ENCODE results near the gene POF1B.

- TF ChIP-seq, protein P1, sequence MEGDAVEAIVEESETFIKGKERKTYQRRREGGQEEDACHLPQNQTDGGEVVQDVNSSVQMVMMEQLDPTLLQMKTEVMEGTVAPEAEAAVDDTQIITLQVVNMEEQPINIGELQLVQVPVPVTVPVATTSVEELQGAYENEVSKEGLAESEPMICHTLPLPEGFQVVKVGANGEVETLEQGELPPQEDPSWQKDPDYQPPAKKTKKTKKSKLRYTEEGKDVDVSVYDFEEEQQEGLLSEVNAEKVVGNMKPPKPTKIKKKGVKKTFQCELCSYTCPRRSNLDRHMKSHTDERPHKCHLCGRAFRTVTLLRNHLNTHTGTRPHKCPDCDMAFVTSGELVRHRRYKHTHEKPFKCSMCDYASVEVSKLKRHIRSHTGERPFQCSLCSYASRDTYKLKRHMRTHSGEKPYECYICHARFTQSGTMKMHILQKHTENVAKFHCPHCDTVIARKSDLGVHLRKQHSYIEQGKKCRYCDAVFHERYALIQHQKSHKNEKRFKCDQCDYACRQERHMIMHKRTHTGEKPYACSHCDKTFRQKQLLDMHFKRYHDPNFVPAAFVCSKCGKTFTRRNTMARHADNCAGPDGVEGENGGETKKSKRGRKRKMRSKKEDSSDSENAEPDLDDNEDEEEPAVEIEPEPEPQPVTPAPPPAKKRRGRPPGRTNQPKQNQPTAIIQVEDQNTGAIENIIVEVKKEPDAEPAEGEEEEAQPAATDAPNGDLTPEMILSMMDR (IDR thresholded peaks at IDR 0.05) = no peak
- no peak for TF ChIP-seq POLR2A (IDR thresholded peaks at IDR 0.05)
These were observed 134.8 kb downstream of the POF1B start for GRCh38 chrX:85244450-85245211.

Data from body of pancreas (tissue), 4 donors.